ENCODE results near the gene ATP4B.

The ATP4B gene

GRCh38 chr13:113661509-113661908 lies 3.5 kb upstream of the ATP4B start:
- POLR2A ChIA-PET = no interaction called here
- CTCF ChIA-PET = interaction anchor here (0.5 kb wide), 1 partner anchor 631 kb away, joined by 4 read pairs; no protein-coding TSS in a partner anchor
- Histone ChIP-seq H3K36me3 (ENCODE audit: control insufficient read depth in 2 of 2, insufficient read depth in 1 of 2, low read length in 2 of 2) (no peaks in the 10 kb centered on the region), H3K4me1 (ENCODE audit: control insufficient read depth, insufficient read depth, low read length) (no peaks in the 10 kb centered on the region), H3K9me3 (ENCODE audit: control insufficient read depth, insufficient read depth, low read depth, low read length) (no peaks in the 10 kb centered on the region), H3K4me3 (ENCODE audit: low read depth, low read length) (no peak overlapping the region), H3K27ac (ENCODE audit: extremely low read depth, low read depth, low read length) (no peak overlapping the region)
- TF ChIP-seq ZBTB21 (tag by site-specific recombination; IDR thresholded peaks at IDR 0.05) (no peak), ZBTB20 (tag by site-specific recombination; IDR thresholded peaks at IDR 0.05) (no peak), ZNF174 (tag by site-specific recombination; IDR thresholded peaks at IDR 0.05) (no peak), ZNF133 (tag by site-specific recombination; IDR thresholded peaks at IDR 0.05) (no peak), BCL11B (tag by site-specific recombination; IDR thresholded peaks at IDR 0.05; ENCODE audit: low read depth) (no peak)

- TF ChIP-seq ZNF529 (tag by site-specific recombination; IDR thresholded peaks at IDR 0.05; ENCODE audit: insufficient replicate concordance) (no peak), ZNF362 (tag by site-specific recombination; IDR thresholded peaks at IDR 0.05) (no peak), AEBP2 (tag by site-specific recombination; IDR thresholded peaks at IDR 0.05; ENCODE audit: borderline replicate concordance) (no peak), ZIC2 (tag by site-specific recombination; IDR thresholded peaks at IDR 0.05) (no peak), ZNF280C (tag by site-specific recombination; IDR thresholded peaks at IDR 0.05) (no peak), ZNF10 (tag by site-specific recombination; IDR thresholded peaks at IDR 0.05) (no peak), ZNF704 (tag by site-specific recombination; IDR thresholded peaks at IDR 0.05) (no peak), ZFP69B (tag by site-specific recombination; IDR thresholded peaks at IDR 0.05) (no peak), TRIM28 (IDR thresholded peaks at IDR 0.05; ENCODE audit: borderline replicate concordance, low read length) (no peak), CTCF (tag by site-specific recombination; IDR thresholded peaks at IDR 0.05) (no peak), GLIS2 (tag by site-specific recombination; IDR thresholded peaks at IDR 0.05) (no peak)
- no peak overlapping the region for H3K27ac ChIP-seq (ENCODE audit: extremely low read depth, low read depth, low read length)
- ChIA-PET CTCF (no interaction called here), POLR2A (no interaction called here)
- no peak overlapping the region for H3K4me3 ChIP-seq (ENCODE audit: low read depth, low read length)
- no peaks in the 10 kb centered on the region for H3K9me3 ChIP-seq (ENCODE audit: control insufficient read depth, insufficient read depth, low read depth, low read length)
- H3K4me1 ChIP-seq (ENCODE audit: control insufficient read depth, insufficient read depth, low read length) = no peaks in the 10 kb centered on the region
- H3K36me3 ChIP-seq (ENCODE audit: control insufficient read depth in 2 of 2, insufficient read depth in 1 of 2, low read length in 2 of 2) = no peaks in the 10 kb centered on the region
Observed at GRCh38 chr13:113660066-113660465, 2.1 kb upstream of the ATP4B start.
